ENCODE results near the gene TENM4.

DNA sequence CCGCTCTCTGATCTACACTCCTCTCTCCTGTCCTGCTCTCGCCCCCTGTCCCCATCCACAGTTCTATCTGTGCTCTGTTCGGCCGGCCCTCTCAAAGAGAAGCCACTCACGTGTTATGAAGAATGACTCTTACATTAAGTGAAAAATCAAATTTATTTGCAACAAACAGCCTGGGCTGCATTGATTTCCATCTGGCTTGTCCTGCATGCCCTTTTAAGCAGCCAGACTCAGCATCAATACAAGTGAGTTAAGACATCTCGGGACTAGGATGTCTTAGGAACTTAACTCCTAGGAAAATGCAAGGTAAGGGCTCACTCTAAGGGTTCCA, 373.5 kb downstream of the TENM4 start:
- TF ChIP-seq, protein P1, sequence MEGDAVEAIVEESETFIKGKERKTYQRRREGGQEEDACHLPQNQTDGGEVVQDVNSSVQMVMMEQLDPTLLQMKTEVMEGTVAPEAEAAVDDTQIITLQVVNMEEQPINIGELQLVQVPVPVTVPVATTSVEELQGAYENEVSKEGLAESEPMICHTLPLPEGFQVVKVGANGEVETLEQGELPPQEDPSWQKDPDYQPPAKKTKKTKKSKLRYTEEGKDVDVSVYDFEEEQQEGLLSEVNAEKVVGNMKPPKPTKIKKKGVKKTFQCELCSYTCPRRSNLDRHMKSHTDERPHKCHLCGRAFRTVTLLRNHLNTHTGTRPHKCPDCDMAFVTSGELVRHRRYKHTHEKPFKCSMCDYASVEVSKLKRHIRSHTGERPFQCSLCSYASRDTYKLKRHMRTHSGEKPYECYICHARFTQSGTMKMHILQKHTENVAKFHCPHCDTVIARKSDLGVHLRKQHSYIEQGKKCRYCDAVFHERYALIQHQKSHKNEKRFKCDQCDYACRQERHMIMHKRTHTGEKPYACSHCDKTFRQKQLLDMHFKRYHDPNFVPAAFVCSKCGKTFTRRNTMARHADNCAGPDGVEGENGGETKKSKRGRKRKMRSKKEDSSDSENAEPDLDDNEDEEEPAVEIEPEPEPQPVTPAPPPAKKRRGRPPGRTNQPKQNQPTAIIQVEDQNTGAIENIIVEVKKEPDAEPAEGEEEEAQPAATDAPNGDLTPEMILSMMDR (IDR thresholded peaks at IDR 0.05 in 4 of 5, conservative IDR thresholded peaks at IDR 0.05 in 1 of 5) = no peak
- no peak for TF ChIP-seq POLR2A (IDR thresholded peaks at IDR 0.05)

Measured in gastrocnemius medialis (tissue), 4 donors.